Measurements from ENCODE around the gene FLYWCH1.

Gene FLYWCH1

GRCh38 chr16:2911638-2912329, at the start of gene FLYWCH1:
Gene FLYWCH1, plus strand, starts transcription at chr16:2911931. Its CDS starts 17,755 bp downstream, at chr16:2929686.
- DNase-seq (ENCODE audit: low read depth in 2 of 2) = peak; percentile 99

DNA sequence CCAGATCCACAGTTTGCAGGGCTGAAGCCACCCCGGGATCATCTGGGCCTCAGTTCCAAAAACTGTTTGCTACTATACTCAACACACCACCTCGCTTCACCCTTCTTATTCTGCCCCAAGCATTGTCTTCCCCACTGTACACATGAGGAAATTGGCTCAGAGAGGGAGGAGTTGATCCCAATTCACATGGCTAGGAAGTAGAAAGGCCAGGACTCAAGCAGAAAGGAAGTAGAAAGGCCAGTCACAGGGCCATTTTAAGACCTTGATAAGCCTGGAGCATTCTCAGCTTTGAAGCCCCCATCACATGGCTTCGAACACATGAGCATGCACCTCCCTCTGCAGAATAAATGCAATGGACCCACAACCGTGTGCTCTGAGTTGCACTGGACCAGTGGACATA, 46.1 kb upstream of the FLYWCH1 start:
- no peak for DNase-seq (ENCODE audit: low read depth in 2 of 2)

DNA sequence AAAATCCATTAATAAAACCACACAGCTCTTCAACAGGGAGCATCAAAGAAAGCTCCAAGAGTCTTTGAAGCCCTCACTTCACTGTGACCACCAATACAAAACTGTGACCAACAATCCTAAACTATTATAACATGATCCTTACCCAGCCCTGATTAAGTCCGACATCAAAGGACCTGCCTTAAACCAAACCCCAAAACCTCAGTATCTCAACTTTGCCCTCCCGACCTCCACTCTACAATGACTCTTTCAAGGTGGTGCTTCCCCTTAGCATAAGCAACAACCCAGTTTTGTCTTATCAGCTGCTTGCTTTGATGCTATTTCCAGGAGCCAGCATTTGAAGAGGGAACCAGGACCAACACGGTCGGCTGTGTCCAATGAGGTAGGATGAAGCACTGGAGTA, 45.3 kb upstream of the FLYWCH1 start:
- DNase-seq (ENCODE audit: low read depth in 2 of 2) = no peak

DNA sequence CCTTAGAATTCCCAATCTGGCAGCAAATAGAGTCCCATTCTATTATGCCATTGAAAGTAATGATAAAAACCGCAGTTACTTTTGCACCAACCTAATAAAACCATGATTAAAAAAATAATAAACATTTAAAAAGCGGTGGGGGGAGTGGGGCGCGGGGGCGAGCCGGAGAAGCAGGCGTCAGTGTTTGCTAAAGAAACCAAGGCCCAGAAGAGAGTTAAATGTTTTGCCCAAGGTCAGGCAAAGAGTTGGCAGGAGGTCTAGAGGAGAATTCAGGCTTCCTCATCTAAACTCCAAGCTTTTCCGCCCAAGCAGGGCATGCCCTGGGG, 44.1 kb upstream of the FLYWCH1 start:
- no peak for DNase-seq (ENCODE audit: low read depth in 2 of 2)

GRCh38 chr16:2867987-2868789, 43.5 kb upstream of the FLYWCH1 start:
- peak; percentile 94 to 96 for DNase-seq (ENCODE audit: low read depth in 2 of 2)

DNA sequence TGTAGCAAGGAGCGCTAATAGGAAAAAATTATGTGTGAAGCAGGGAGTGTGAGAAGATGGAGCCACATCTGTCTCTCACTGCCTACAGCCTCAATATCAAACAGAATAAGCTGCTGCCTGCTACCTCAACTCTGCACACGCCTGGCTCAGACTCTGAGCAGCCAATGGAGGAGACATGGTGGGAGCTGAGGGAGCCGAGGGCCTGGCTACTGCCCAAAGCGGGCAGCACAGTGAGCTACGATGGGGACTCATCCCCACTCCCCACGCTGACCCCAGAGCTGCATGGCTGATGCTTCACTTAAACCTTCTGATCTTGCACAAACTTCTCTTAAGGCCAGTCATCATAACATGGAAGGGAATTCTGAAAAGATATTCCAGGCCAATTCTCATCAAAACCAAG, 39.8 kb upstream of the FLYWCH1 start:
- DNase-seq (ENCODE audit: low read depth in 2 of 2) = no peak

- DNase-seq (ENCODE audit: low read depth in 2 of 2) = no peak
Measured at GRCh38 chr16:2874032-2874911, 37.5 kb upstream of the FLYWCH1 start.

GRCh38 chr16:2874912-2875362, 36.8 kb upstream of the FLYWCH1 start:
- peak; percentile 59 to 68 for DNase-seq (ENCODE audit: low read depth in 2 of 2)

- DNase-seq (ENCODE audit: low read depth in 2 of 2) = no peak
Measured at GRCh38 chr16:2879854-2880508, 31.8 kb upstream of the FLYWCH1 start.

DNA sequence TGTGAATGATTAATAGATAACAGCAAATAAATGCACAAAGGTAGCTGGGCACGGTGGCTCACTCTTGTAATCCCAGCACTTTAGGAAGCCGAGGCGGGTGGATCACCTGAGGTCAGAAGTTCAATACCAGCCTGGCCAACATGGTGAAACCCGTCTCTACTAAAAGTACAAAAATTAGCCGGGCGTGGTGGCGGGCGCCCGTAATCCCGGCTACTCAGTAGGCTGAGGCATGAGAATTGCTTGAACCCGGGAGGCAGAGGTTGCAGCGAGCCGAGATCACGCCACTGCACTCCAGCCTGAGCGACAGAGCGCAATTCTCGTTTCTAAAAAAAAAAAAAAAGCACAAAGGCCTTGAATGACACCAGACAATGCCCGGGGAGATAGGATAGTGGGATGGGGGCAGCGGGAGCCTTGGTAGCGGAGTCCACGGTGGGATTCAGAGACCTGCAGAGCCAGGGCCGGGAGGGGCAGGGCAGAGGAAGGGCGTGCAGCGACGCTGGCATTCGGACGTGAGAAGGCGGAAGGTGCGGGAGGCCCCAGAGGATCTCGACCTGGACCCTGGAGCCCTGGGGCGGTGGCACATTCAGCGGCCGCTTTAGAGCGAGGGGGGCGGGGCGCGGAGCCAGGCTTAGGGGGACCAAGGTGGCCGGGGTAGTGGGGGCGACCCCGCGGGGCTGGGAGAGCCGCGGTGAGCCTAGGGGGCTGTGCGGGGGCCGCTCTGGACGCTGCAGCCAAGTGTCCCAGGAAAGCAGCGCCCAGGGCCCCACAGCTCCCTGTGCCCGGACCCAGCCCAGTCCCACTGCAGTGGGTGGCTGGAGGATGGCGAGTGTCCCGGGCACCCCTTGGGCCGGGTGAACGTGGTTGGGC, 29.7 kb upstream of the FLYWCH1 start:
- DNase-seq (ENCODE audit: low read depth in 2 of 2) = peak; percentile 18 to 29

DNA sequence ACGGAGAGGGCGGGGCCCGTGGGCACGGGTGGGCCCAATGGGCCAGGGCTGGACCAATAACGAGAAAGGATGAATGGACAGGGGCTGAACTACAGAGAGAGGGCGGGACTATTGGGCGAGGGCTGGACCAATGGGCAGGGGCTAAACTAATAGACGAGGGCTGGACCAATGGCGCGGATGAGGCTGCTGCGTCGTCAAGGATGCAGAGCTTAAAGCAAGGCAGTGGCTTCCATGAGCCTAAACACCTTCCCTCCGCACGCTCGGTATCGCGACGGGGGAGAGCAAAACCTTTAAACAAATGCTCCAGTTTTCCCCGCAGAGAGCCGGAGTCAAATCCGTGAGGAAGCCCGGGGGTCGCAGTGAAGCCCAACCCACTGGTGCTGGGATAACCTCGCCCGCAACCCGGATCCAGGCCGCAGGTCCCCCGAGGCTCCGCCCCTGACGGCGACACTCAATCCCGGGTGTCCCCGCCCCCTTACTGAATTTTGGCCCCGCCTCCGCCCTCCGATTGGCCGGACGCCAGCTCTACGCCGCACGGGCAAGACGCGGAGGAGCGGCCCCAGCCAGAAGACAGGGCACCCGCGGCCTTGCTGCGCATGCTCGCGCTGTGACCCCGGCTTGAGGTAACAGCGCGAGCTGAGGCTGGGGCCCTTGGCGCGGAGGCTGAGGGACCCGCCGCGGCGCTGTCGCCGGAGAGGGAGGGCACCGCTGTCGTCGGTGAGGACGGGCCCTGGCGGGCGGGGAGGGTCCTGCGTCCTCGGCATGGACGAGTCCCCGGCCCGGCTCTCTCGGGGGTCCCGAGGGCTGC, 28.9 kb upstream of the FLYWCH1 start, which contains the start of gene FLYWCH2:
FLYWCH2 (plus strand) TSS at position 566 of the 808 bp plus-strand sequence. CDS start 13,235 bp downstream, outside the sequence.
- peak; percentile 98 to 100 for DNase-seq (ENCODE audit: low read depth in 2 of 2)

DNA sequence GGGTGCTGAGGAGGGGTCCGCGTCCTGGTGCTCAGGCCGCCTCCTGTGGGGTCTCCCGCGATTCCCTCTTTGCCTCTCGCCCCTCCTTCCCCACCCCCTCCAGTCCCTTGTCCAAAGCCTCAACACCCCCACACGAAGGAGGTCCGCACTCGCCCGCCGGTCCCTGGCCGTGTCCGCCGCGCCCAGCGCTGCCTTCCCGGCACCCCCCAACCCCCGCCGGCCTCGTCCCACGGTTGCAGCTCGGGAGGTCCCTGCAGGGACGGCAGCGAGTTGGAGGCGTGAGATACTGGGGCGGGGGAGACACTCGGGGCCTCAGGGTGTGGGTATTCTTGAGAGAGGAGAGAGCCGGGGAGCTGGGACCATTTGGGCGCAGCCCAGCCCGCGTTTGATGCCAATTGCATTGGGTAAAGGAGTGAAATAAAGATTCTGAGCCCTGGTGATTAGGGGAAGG, 28.2 kb upstream of the FLYWCH1 start:
- no peak for DNase-seq (ENCODE audit: low read depth in 2 of 2)

GRCh38 chr16:2884041-2884451, 27.7 kb upstream of the FLYWCH1 start:
- no peak for DNase-seq (ENCODE audit: low read depth in 2 of 2)

DNA sequence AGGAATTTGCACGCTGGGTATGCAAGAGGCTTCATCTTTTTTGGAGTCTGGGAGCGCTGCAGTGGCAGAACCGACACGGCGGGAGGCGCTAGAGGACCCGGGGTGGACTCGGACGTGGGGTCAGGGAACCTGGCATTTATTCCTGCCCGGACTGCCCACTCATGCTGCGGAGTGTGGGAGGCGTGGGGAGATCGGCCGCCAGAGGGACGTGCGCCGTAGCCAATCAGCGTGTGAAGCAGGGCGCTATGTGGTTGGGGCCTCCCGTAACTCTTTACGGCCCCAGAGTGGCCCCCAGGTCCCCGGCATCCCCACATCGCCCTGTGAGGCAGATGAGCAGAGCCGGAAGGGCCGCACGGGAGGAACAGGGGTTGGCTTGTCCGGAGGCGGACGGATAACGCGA, 17.5 kb upstream of the FLYWCH1 start:
- DNase-seq (ENCODE audit: low read depth in 2 of 2) = no peak

GRCh38 chr16:2895813-2896212, 15.9 kb upstream of the FLYWCH1 start:
- no peak for DNase-seq (ENCODE audit: low read depth in 2 of 2)

DNA sequence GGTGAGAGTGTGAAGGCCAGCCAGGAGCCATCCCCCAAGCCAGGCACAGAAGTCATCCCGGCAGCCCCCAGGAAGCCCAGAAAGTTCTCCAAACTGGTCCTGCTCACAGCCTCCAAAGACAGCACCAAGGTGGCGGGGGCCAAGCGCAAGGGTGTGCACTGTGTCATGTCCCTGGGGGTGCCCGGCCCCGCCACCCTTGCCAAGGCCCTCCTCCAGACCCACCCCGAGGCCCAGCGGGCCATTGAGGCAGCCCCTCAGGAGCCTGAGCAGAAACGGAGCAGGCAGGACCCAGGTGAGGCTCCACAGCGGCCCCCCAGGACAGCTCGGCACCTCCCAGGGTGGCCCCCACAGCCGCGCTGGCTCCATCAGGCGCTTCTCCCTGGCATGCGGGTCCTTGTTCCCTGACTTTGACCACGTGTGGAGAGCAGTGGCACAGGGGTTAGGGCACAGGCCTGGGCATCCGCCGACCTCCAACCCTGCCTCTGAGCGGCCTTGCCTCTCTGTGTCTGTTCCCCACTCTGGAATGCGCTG, 15.2 kb upstream of the FLYWCH1 start:
- no peak for DNase-seq (ENCODE audit: low read depth in 2 of 2)

DNA sequence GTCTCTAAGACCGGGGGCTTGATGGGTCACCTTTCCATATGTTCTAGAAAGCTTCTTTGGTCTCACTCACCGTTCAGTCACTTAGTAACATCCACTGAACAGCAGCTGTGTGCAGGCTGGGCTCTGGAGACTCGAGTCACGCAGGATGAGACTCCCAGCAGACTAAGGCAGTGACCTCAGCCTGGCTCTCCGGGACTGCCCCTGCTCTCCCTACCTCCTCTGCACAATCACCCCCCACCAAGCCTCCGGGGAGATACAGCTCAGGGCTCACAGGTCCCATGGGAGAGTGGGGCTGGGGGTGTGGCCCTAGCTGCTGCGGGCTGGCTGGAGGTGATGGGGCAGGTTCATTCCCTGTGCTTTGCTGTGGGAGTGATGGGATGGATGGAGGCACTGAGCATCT, 14.6 kb upstream of the FLYWCH1 start:
- DNase-seq (ENCODE audit: low read depth in 2 of 2) = no peak

GRCh38 chr16:2898831-2899563, 12.7 kb upstream of the FLYWCH1 start:
- no peak for DNase-seq (ENCODE audit: low read depth in 2 of 2)

All from stimulated activated CD4-positive, alpha-beta T cell treated with anti-CD3 and anti-CD28 coated beads, Interleukin-4, amount 100 ng/mL, for 48 hours (primary cell).